Trophoblast cell (in vitro differentiated cells and primary cell): ENCODE measurements around the gene CDK12.

Experiments used
- DNase-seq, 2 donors: peaks; one replicate each; pipeline ENCODE4 v3.0.0-alpha.2; 2016
- H2AFZ ChIP-seq: 2 replicates; pipeline ENCODE4 v1.6.1; 2013; ENCODE audit warnings: low read length, moderate library complexity, mild to moderate bottlenecking; ENCODE audit not compliant: insufficient read depth, poor library complexity
- H2AK5ac ChIP-seq: 2 replicates; pipeline ENCODE4 v1.6.1; 2013; ENCODE audit warnings: mild to moderate bottlenecking, low read length
- H2BK120ac ChIP-seq: 2 replicates; pipeline ENCODE4 v1.6.1; 2013; ENCODE audit warnings: low read length, mild to moderate bottlenecking, moderate library complexity; ENCODE audit not compliant: insufficient read depth, poor library complexity
- H2BK12ac ChIP-seq: 2 replicates; pipeline ENCODE4 v1.6.1; 2013; ENCODE audit warnings: mild to moderate bottlenecking, low read length, moderate library complexity
- H2BK5ac ChIP-seq: 2 replicates; pipeline ENCODE4 v1.6.1; 2013; ENCODE audit warnings: low read length, low read depth, moderate library complexity, mild to moderate bottlenecking; ENCODE audit not compliant: poor library complexity
- H3K14ac ChIP-seq: 2 replicates; pipeline ENCODE4 v1.6.1; 2013; ENCODE audit warnings: mild to moderate bottlenecking, low read length
- H3K18ac ChIP-seq: 2 replicates; pipeline ENCODE4 v1.6.1; 2013; ENCODE audit warnings: mild to moderate bottlenecking, low read length
- H3K23ac ChIP-seq: 2 replicates; pipeline ENCODE4 v1.6.1; 2013; ENCODE audit warnings: low read length
- H3K27ac ChIP-seq: 2 replicates; pipeline ENCODE4 v1.5.1; 2013; ENCODE audit warnings: low read depth, mild to moderate bottlenecking, inconsistent platforms, low read length, moderate library complexity
- H3K27me3 ChIP-seq: 2 replicates; pipeline ENCODE4 v1.6.1; 2013; ENCODE audit warnings: inconsistent platforms, mild to moderate bottlenecking, low read length, moderate library complexity; ENCODE audit not compliant: insufficient read depth
- H3K36me3 ChIP-seq, 2 experiments: 1 replicate in 1 of 2; 2 replicates in 1 of 2; pipeline ENCODE4 v1.6.1; 2013; ENCODE audit warnings: low read length in 2 of 2, mild to moderate bottlenecking in 2 of 2, moderate library complexity in 1 of 2; ENCODE audit not compliant: insufficient read depth in 2 of 2, control insufficient read depth in 1 of 2
- H3K4ac ChIP-seq: 2 replicates; pipeline ENCODE4 v1.6.1; 2013; ENCODE audit warnings: low read depth, mild to moderate bottlenecking, low read length, moderate library complexity
- H3K4me1 ChIP-seq, 2 experiments: 1 replicate in 1 of 2; 2 replicates in 1 of 2; pipeline ENCODE4 v1.6.1; 2013; ENCODE audit warnings: low read length in 2 of 2, mild to moderate bottlenecking in 2 of 2, moderate library complexity in 1 of 2; ENCODE audit not compliant: insufficient read depth in 2 of 2, control insufficient read depth in 1 of 2
- H3K4me2 ChIP-seq: 2 replicates; pipeline ENCODE4 v1.6.1; 2013; ENCODE audit warnings: inconsistent platforms, mild to moderate bottlenecking, low read length, moderate library complexity
- H3K4me3 ChIP-seq: 2 replicates; pipeline ENCODE4 v1.5.1; 2013; ENCODE audit warnings: mild to moderate bottlenecking, low read depth, low read length, inconsistent platforms
- H3K79me1 ChIP-seq: one replicate; pipeline ENCODE4 v1.6.1; 2013; ENCODE audit warnings: low read length
- H3K79me2 ChIP-seq: 2 replicates; pipeline ENCODE4 v1.6.1; 2013; ENCODE audit warnings: low read length, mild to moderate bottlenecking; ENCODE audit not compliant: control insufficient read depth, insufficient read depth, poor library complexity
- H3K9ac ChIP-seq: 2 replicates; pipeline ENCODE4 v1.6.1; 2013; ENCODE audit warnings: mild to moderate bottlenecking, low read length
- H3K9me3 ChIP-seq: 2 replicates; pipeline ENCODE4 v1.6.1; 2013; ENCODE audit warnings: low read depth, mild to moderate bottlenecking, control low read depth, inconsistent platforms, low read length; ENCODE audit not compliant: insufficient read depth
- H4K12ac ChIP-seq: 2 replicates; pipeline ENCODE4 v1.6.1; 2013; ENCODE audit warnings: low read depth, mild to moderate bottlenecking, low read length, moderate library complexity
- H4K8ac ChIP-seq: 2 replicates; pipeline ENCODE4 v1.6.1; 2013; ENCODE audit warnings: low read depth, mild to moderate bottlenecking, low read length, moderate library complexity
- H4K91ac ChIP-seq: one replicate; pipeline ENCODE4 v1.6.1; 2013; ENCODE audit warnings: low read depth, mild to moderate bottlenecking, low read length, moderate library complexity
- WGBS: extraction: QIAGEN DNeasy Blood & Tissue Kit; methylation state at CpG from one replicate; pipeline ENCODE4 v1.1.7; 2013; ENCODE audit warnings: missing lambda C conversion rate; ENCODE audit not compliant: insufficient read length, insufficient coverage; ENCODE audit errors: extremely low coverage; 5-methylcytosine and 5-hydroxymethylcytosine counted together

The CDK12 gene

DNA sequence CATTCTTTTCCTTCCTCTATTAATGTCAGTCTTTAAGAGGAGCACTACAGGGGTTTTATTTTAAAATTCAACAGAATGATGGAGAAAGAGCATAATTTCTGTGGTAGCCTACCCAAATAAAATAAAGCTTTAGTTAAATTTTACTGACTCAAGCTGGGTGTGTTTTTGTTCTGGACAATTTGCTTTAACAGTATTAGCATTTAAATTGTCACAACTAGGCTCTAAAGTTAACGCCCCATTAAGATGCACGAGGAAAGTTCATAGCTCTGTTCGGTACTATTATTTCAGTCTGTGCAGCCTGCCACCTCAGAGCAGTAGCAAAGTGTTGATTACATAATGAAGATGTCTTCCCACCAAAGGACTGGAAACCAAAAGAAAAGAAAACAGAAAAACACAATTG lies 52.0 kb downstream of the CDK12 start:
- Histone ChIP-seq H2BK5ac (no peak overlapping the region), H3K4ac (no peak overlapping the region), H3K4me2 (no peak overlapping the region), H4K12ac (no peak overlapping the region), H3K9me3 (no peaks in the 10 kb centered on the region), H3K27me3 (no peaks in the 10 kb centered on the region), H3K14ac (no peak overlapping the region), H3K36me3 (peaks cover 25 to 46% of the 10 kb centered on the region in 2 experiments), H3K4me1 (no peaks in the 10 kb centered on the region), H3K23ac (no peak overlapping the region), H2BK12ac (no peak overlapping the region), H4K8ac (no peak overlapping the region), H2AFZ (no peak overlapping the region), H3K4me3 (no peak overlapping the region), H3K9ac (no peak overlapping the region), H2AK5ac (no peak overlapping the region), H3K27ac (no peak overlapping the region), H4K91ac (no peak overlapping the region), H3K79me1 (no peaks in the 10 kb centered on the region), H3K18ac (no peak overlapping the region), H2BK120ac (no peak overlapping the region), H3K79me2 (no peaks in the 10 kb centered on the region)
- no peak for DNase-seq
- WGBS = no CpG with 5 or more reads among the region's 3 CpGs

- no peak overlapping the region for H3K23ac ChIP-seq
- no peak overlapping the region for H2AFZ ChIP-seq
- H4K91ac ChIP-seq = no peak overlapping the region
- H2BK12ac ChIP-seq = no peak overlapping the region
- H3K4ac ChIP-seq = no peak overlapping the region
- no CpG with 5 or more reads among the region's 5 CpGs for WGBS
- H3K4me3 ChIP-seq = no peak overlapping the region
- no peak overlapping the region for H3K9ac ChIP-seq
- H3K9me3 ChIP-seq = no peaks in the 10 kb centered on the region
- H3K27me3 ChIP-seq = no peaks in the 10 kb centered on the region
- no peak overlapping the region for H3K18ac ChIP-seq
- H3K4me2 ChIP-seq = no peak overlapping the region
- no peak overlapping the region for H3K14ac ChIP-seq
- H2AK5ac ChIP-seq = no peak overlapping the region
- H3K79me1 ChIP-seq = no peaks in the 10 kb centered on the region
- no peak overlapping the region for H3K27ac ChIP-seq
- no peak for DNase-seq
- no peak overlapping the region for H4K12ac ChIP-seq
- H4K8ac ChIP-seq = no peak overlapping the region
- H2BK120ac ChIP-seq = no peak overlapping the region
- H2BK5ac ChIP-seq = no peak overlapping the region
- peaks cover 30 to 47% of the 10 kb centered on the region in 2 experiments for H3K36me3 ChIP-seq
- H3K4me1 ChIP-seq = no peaks in the 10 kb centered on the region
- H3K79me2 ChIP-seq = no peaks in the 10 kb centered on the region
These were observed 52.6 kb downstream of the CDK12 start for GRCh38 chr17:39513915-39514314.

GRCh38 chr17:39517224-39517623 lies 55.9 kb downstream of the CDK12 start:
- H2AFZ ChIP-seq = no peak overlapping the region
- no peak overlapping the region for H3K14ac ChIP-seq
- no peaks in the 10 kb centered on the region for H3K27me3 ChIP-seq
- no peak overlapping the region for H2BK12ac ChIP-seq
- DNase-seq = no peak
- H3K27ac ChIP-seq = no peak overlapping the region
- H4K91ac ChIP-seq = no peak overlapping the region
- WGBS = no CpG with 5 or more reads among the region's 7 CpGs
- no peak overlapping the region for H2BK5ac ChIP-seq
- no peak overlapping the region for H4K8ac ChIP-seq
- H3K18ac ChIP-seq = no peak overlapping the region
- no peak overlapping the region for H3K23ac ChIP-seq
- H3K36me3 ChIP-seq = peaks cover 48 to 54% of the 10 kb centered on the region in 2 experiments
- no peaks in the 10 kb centered on the region for H3K79me2 ChIP-seq
- no peaks in the 10 kb centered on the region for H3K79me1 ChIP-seq
- H3K4me3 ChIP-seq = no peak overlapping the region
- no peaks in the 10 kb centered on the region for H3K9me3 ChIP-seq
- no peak overlapping the region for H3K4ac ChIP-seq
- no peak overlapping the region for H2AK5ac ChIP-seq
- no peak overlapping the region for H2BK120ac ChIP-seq
- H3K4me1 ChIP-seq = no peaks in the 10 kb centered on the region
- no peak overlapping the region for H3K4me2 ChIP-seq
- H3K9ac ChIP-seq = no peak overlapping the region
- no peak overlapping the region for H4K12ac ChIP-seq

DNA sequence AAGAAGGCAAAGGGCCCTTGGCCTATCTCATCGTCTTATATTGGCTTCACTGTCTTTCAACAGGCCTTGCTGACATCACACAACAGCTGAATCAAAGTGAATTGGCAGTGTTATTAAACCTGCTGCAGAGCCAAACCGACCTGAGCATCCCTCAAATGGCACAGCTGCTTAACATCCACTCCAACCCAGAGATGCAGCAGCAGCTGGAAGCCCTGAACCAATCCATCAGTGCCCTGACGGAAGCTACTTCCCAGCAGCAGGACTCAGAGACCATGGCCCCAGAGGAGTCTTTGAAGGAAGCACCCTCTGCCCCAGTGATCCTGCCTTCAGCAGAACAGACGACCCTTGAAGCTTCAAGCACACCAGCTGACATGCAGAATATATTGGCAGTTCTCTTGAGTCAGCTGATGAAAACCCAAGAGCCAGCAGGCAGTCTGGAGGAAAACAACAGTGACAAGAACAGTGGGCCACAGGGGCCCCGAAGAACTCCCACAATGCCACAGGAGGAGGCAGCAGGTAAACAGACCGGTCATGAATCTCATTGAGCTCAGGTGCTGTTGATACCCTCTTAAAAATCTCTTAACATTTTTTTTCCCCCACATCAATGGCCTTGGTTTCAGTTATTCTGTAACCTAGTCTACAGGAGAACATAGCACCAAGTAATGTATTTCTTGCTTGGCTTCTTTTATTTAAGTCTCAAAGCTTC lies 64.7 kb downstream of the CDK12 start:
- no peak overlapping the region for H2AFZ ChIP-seq
- H3K4ac ChIP-seq = no peak overlapping the region
- H2BK5ac ChIP-seq = no peak overlapping the region
- no peak overlapping the region for H4K8ac ChIP-seq
- DNase-seq = no peak
- H4K91ac ChIP-seq = no peak overlapping the region
- no peak overlapping the region for H2AK5ac ChIP-seq
- no peaks in the 10 kb centered on the region for H3K27me3 ChIP-seq
- peaks cover 46 to 55% of the 10 kb centered on the region in 2 experiments for H3K36me3 ChIP-seq
- no peaks in the 10 kb centered on the region for H3K4me1 ChIP-seq
- no CpG with 5 or more reads among the region's 6 CpGs for WGBS
- H3K23ac ChIP-seq = no peak overlapping the region
- H4K12ac ChIP-seq = no peak overlapping the region
- H3K14ac ChIP-seq = no peak overlapping the region
- no peak overlapping the region for H2BK12ac ChIP-seq
- no peak overlapping the region for H3K27ac ChIP-seq
- H3K4me3 ChIP-seq = no peak overlapping the region
- H3K79me1 ChIP-seq = no peaks in the 10 kb centered on the region
- H3K9me3 ChIP-seq = no peaks in the 10 kb centered on the region
- no peak overlapping the region for H3K4me2 ChIP-seq
- no peak overlapping the region for H2BK120ac ChIP-seq
- no peak overlapping the region for H3K18ac ChIP-seq
- H3K9ac ChIP-seq = no peak overlapping the region
- no peaks in the 10 kb centered on the region for H3K79me2 ChIP-seq
